Measurements from ENCODE around the gene TRERF1. TPM values are rescaled to one million over a fixed set of nuclear protein-coding genes. Genes with fewer than 3 reads are reported as not detected.
"Not testable (repeated sequence)": the region's sequence is repeated elsewhere in the genome, so short reads cannot be mapped to it uniquely, and the experiment has no call there.

TRERF1 gene
- total and polyA plus RNA-seq, 2 of the 4 experiments (the other 2 are of a cell fraction), result 6.3 to 9.9 TPM

- Histone ChIP-seq H3K4me1 (ENCODE audit: control insufficient read depth, insufficient read depth, low read length) (peaks cover 26% of the 10 kb centered on the region), H3K9me1 (ENCODE audit: insufficient read depth, low read length) (peaks cover 17% of the 10 kb centered on the region), H3K23ac (ENCODE audit: low read depth, low read length) (peak overlapping the region; percentile 35; the same call in 1 of the 2 replicates), H3K79me1 (ENCODE audit: low read depth in 1 of 2, low read length in 2 of 2) (peaks cover 42 to 91% of the 10 kb centered on the region in 2 experiments), H4K20me1 (ENCODE audit: insufficient read depth, low read length) (peaks cover 28% of the 10 kb centered on the region)
- H3K4me3 ChIP-seq (ENCODE audit: insufficient read depth, low read depth, low read length); H2AK9ac ChIP-seq (replicated peaks; ENCODE audit: low read depth, low read length, poor library complexity); H3K27me3 ChIP-seq (ENCODE audit: control insufficient read depth, insufficient read depth, low read length); H3K4me2 ChIP-seq (ENCODE audit: low read depth, low read length); H3K9ac ChIP-seq (ENCODE audit: low read depth, low read length); ATAC-seq (ENCODE audit: low read depth); H2BK120ac ChIP-seq (ENCODE audit: low read depth, low read length); in situ Hi-C loops (cut with MboI; ENCODE audit: low sequenced_read_pairs); H2BK5ac ChIP-seq (ENCODE audit: low read depth, low read length, poor library complexity, severe bottlenecking); POLR2A ChIA-PET (ENCODE audit: unreplicated experiment); DNase-seq; H3K9me3 ChIP-seq (ENCODE audit: control insufficient read depth, insufficient read depth, low read length); H3K56ac ChIP-seq (ENCODE audit: extremely low read depth, insufficient read depth, low read length); H2AK5ac ChIP-seq (ENCODE audit: low read depth, low read length); H2BK15ac ChIP-seq (ENCODE audit: low read depth, low read length); H3K36me3 ChIP-seq (ENCODE audit: control insufficient read depth, insufficient read depth, low read length); H3K27ac ChIP-seq (ENCODE audit: insufficient read depth, low read length); H4K5ac ChIP-seq (ENCODE audit: low read depth, low read length); H3K18ac ChIP-seq (ENCODE audit: low read depth, low read length); H2BK20ac ChIP-seq (ENCODE audit: low read depth, low read length); H2AFZ ChIP-seq (replicated peaks; ENCODE audit: low read length, poor library complexity); H4K91ac ChIP-seq (ENCODE audit: insufficient read depth, low read depth, low read length); H4K8ac ChIP-seq (ENCODE audit: low read depth in 2 of 2, low read length in 2 of 2); H3K4ac ChIP-seq (ENCODE audit: low read depth, low read length); CTCF ChIA-PET; H3K14ac ChIP-seq (replicated peaks; ENCODE audit: low read depth, low read length); dilution Hi-C loops (cut with HindIII; ENCODE audit: low sequenced_read_pairs, unreplicated experiment); BruUV-seq (replicated peaks): not testable (repeated sequence)
- WGBS, 2 experiments (ENCODE audit: extremely low coverage in 2 of 2, insufficient read length in 1 of 2), result 91% methylated on average over 4 of the region's 7 CpGs; no CpG with 5 or more reads in 1 of the 2 experiments
- intact Hi-C loops (cut with micrococcal nuclease), result loop anchor here (10.0 kb wide), 1 partner anchor 91 kb away; no protein-coding TSS in a partner anchor
Measured at GRCh38 chr6:42445955-42446354, 5.8 kb downstream of the TRERF1 start.

Measured in IMR-90 (cell line).